Fibroblast of mammary gland (primary cell): ENCODE data around the gene HTRA3.

Source experiments
- DNase-seq: peaks from one replicate; pipeline ENCODE4 v3.0.0-alpha.2; 2010; ENCODE audit warnings: low read depth
- H3K4me3 ChIP-seq: 2 replicates; pipeline ENCODE4 v1.5.1; 2011; ENCODE audit warnings: low read depth, mild to moderate bottlenecking, low read length, moderate library complexity; ENCODE audit not compliant: control insufficient read depth
- CTCF ChIP-seq: conservative IDR thresholded peaks from 2 replicates; pipeline ENCODE4 v1.5.1; 2011; ENCODE audit warnings: low read depth, low read length, inconsistent platforms; ENCODE audit not compliant: control insufficient read depth, insufficient read depth

HTRA3 gene

GRCh38 chr4:8241895-8242696 lies 27.5 kb upstream of the HTRA3 start:
- peak; percentile 90 for DNase-seq
- peak; percentile 83 for TF ChIP-seq CTCF
- H3K4me3 ChIP-seq, result no peak overlapping the region

- TF ChIP-seq CTCF, result no peak
- H3K4me3 ChIP-seq, result no peak overlapping the region
- DNase-seq, result no peak
Observed at GRCh38 chr4:8242782-8243560, 26.6 kb upstream of the HTRA3 start.

- no peak for DNase-seq
- no peak for TF ChIP-seq CTCF
- no peak overlapping the region for H3K4me3 ChIP-seq
Observed at GRCh38 chr4:8244001-8244757, 25.4 kb upstream of the HTRA3 start.

- no peak for DNase-seq
- H3K4me3 ChIP-seq, result no peak overlapping the region
- no peak for TF ChIP-seq CTCF
Observed at GRCh38 chr4:8244931-8245460, 24.6 kb upstream of the HTRA3 start.

- no peak overlapping the region for H3K4me3 ChIP-seq
- no peak for DNase-seq
- TF ChIP-seq CTCF, result no peak
Observed at GRCh38 chr4:8245884-8246833, 23.4 kb upstream of the HTRA3 start.
